HEK293 (cell line): ENCODE results near the gene PINLYP.

Experiments
- ATF2 ChIP-seq: fragments of 450-650 bp; formaldehyde crosslinking; IDR thresholded peaks from 2 replicates; pipeline ENCODE4 v1.5.1; 2016; ENCODE audit warnings: missing biosample characterization, missing genetic modification characterization, low read depth
- CTCF ChIP-seq: fragments of 450-650 bp; formaldehyde crosslinking; IDR thresholded peaks from 2 replicates; pipeline ENCODE4 v1.5.1; 2016; ENCODE audit warnings: missing biosample characterization, missing genetic modification characterization
- GFI1B ChIP-seq: fragments of 450-650 bp; formaldehyde crosslinking; IDR thresholded peaks from 2 replicates; pipeline ENCODE4 v1.5.1; 2016; ENCODE audit warnings: missing biosample characterization, missing genetic modification characterization
- HOXD13 ChIP-seq: sonication (generic); formaldehyde crosslinking; IDR thresholded peaks from 2 replicates; pipeline ENCODE4 v1.8.0; 2022; ENCODE audit warnings: missing genetic modification reagents, borderline replicate concordance
- PRDM1 ChIP-seq: fragments of 450-650 bp; formaldehyde crosslinking; IDR thresholded peaks from 2 replicates; pipeline ENCODE4; 2016; ENCODE audit warnings: missing biosample characterization, missing genetic modification characterization
- REPIN1 ChIP-seq: fragments of 450-650 bp; formaldehyde crosslinking; IDR thresholded peaks from 2 replicates; pipeline ENCODE4 v1.5.1; 2017; ENCODE audit warnings: missing biosample characterization, missing genetic modification characterization, low read depth
- SP2 ChIP-seq: fragments of 450-650 bp; formaldehyde crosslinking; IDR thresholded peaks from 2 replicates; pipeline ENCODE4 v1.5.1; 2016; ENCODE audit warnings: missing biosample characterization, missing genetic modification characterization
- YY1 ChIP-seq: fragments of 450-650 bp; formaldehyde crosslinking; IDR thresholded peaks from 2 replicates; pipeline ENCODE4 v1.5.1; 2018; ENCODE audit warnings: missing biosample characterization, missing genetic modification characterization
- ZNF16 ChIP-seq: fragments of 450-650 bp; formaldehyde crosslinking; IDR thresholded peaks from 2 replicates; pipeline ENCODE4 v1.5.1; 2016; ENCODE audit warnings: low read depth, missing biosample characterization, missing genetic modification characterization
- ZNF350 ChIP-seq: fragments of 450-650 bp; formaldehyde crosslinking; IDR thresholded peaks from 2 replicates; pipeline ENCODE4 v1.5.0; 2017; ENCODE audit warnings: missing biosample characterization, mild to moderate bottlenecking, missing genetic modification characterization
- ZNF473 ChIP-seq: fragments of 450-650 bp; formaldehyde crosslinking; IDR thresholded peaks from 2 replicates; pipeline ENCODE4 v1.5.1; 2017; ENCODE audit warnings: missing biosample characterization, missing genetic modification characterization
- ZNF513 ChIP-seq: fragments of 450-650 bp; IDR thresholded peaks from 2 replicates; pipeline ENCODE4 v1.5.1; 2018; ENCODE audit warnings: missing biosample characterization, missing genetic modification characterization
- ZNF701 ChIP-seq: fragments of 450-650 bp; formaldehyde crosslinking; IDR thresholded peaks from 2 replicates; pipeline ENCODE4 v1.5.1; 2016; ENCODE audit warnings: missing biosample characterization, missing genetic modification characterization
- ZNF747 ChIP-seq: fragments of 450-650 bp; formaldehyde crosslinking; IDR thresholded peaks from 2 replicates; pipeline ENCODE4 v1.5.1; 2016; ENCODE audit warnings: missing biosample characterization, missing genetic modification characterization

GRCh38 chr19:43574424-43575155 is 1.0 kb upstream of the PINLYP start:
- TF ChIP-seq CTCF (tag by site-specific recombination) (no peak), PRDM1 (no peak), SP2 (tag by site-specific recombination) (no peak), ZNF473 (tag by site-specific recombination) (no peak), YY1 (tag by site-specific recombination) (no peak), ZNF16 (tag by site-specific recombination) (no peak), ZNF701 (no peak), REPIN1 (tag by site-specific recombination) (no peak), HOXD13 (CRISPR knock-in tag) (no peak), ZNF513 (tag by site-specific recombination) (no peak), ATF2 (no peak), ZNF747 (no peak), ZNF350 (tag by site-specific recombination) (no peak), GFI1B (no peak)
